ENCODE data around the gene POGZ.
"Not testable (repeated sequence)": the region's sequence is repeated elsewhere in the genome, so short reads cannot be mapped to it uniquely, and the experiment has no call there.

Gene POGZ

DNA sequence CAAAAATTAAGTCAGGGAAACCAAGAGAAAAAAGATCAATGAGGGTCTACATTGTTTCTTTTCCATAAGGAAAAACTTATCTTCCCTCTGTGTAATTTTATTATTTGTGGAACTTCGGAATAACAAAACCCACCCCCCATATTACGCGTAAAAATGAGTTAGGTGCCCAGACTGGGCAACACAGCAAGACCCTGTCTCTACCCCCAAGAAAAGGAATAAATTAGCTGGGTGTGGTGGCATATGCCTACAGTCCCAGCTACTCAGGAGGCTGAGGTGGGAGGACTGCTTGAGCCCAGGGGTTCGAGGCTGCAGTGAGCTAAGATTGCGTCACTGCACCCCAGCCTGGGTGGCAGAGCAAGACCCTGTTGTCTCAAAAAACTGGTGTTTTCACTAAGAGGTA, 39.5 kb downstream of the POGZ start:
- no peak for DNase-seq (ENCODE audit: low spot score)

DNA sequence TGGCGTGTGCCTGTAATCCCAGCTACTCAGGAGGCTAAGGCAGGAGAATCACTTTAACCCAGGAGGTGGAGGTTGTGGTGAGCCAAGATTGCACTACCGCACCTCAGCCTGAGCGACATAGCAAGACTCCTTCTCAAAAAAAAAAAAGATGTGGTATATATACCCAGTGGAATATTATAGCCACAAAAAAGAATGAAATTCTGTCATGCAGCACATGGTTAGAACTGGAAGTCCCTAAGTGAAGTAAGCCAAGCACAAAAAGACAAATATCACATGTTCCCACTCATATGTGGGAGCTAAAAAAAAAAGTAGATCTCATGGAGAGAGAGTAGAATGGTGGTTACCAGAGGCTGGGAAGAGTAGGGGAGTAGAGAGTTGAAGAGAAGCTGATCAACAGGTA, 41.2 kb downstream of the POGZ start:
- no peak for DNase-seq (ENCODE audit: low spot score)

DNA sequence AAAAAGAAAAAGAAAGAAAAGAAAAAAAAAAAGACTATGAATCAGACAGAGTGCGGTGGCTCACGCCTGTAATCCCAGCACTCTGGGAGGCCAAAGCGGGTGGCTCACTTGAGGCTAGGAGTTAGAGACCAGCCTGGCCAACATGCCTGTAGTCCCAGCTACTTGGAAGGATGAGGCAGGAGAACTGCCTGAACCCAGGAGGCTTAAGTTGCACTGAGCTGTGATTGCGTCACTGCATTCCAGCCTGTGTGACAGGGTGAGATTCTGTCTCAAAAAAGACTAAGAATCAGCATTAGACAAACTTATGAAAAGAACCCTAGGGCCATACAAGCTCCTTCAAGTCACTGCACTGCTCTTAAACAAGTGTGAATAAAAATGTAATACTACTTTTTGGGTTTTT, 43.1 kb downstream of the POGZ start:
- DNase-seq (ENCODE audit: low spot score), result no peak

- no peak for DNase-seq (ENCODE audit: low spot score)
Observed at GRCh38 chr1:151411884-151412283, 47.4 kb downstream of the POGZ start.

- DNase-seq (ENCODE audit: low spot score), result no peak
Observed at GRCh38 chr1:151408891-151409290, 50.4 kb downstream of the POGZ start.

GRCh38 chr1:151407304-151407703, 52.0 kb downstream of the POGZ start:
- DNase-seq (ENCODE audit: low spot score), result no peak

DNA sequence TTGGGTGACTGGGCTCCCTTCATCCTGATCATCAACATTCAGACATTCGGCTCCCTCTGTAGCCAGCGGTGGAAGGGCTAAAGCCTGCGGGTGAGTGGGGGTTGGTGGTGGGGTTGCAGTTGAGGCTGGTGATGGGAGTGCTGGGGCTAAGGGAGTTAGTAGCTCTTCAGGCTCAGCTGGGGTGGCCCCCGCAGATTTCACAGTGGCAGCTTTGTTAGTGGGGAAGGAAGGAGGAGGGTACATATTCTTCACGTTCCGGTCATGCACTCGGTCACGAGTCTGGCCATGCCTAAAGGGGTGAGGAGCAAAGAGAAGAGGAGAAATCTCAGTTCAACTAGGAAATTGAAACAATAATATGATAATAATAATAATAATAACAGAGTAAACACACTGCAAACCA, 53.1 kb downstream of the POGZ start:
- peak; percentile 53 for DNase-seq (ENCODE audit: low spot score)

GRCh38 chr1:151405187-151405951, 53.9 kb downstream of the POGZ start:
- no peak for DNase-seq (ENCODE audit: low spot score)

DNA sequence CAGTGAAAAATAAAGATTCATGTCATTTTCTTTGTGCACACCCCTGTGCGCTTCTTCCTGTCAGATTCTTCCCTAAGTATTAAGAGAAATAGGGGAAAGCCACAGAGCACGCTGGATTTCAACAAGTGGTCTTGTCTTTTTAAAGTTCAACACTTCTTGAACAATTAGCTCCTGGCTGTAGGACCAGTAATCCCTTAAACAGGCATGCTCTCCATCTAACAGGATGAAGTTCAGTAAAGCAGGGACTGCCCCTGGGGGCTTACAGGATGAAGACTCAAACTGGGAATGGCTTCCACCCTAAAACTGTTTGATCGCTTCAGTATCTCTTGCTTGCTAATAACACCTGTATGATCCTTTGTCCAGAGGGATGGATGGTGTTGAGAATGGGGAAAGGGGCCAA, 55.7 kb downstream of the POGZ start:
- no peak for DNase-seq (ENCODE audit: low spot score)

DNA sequence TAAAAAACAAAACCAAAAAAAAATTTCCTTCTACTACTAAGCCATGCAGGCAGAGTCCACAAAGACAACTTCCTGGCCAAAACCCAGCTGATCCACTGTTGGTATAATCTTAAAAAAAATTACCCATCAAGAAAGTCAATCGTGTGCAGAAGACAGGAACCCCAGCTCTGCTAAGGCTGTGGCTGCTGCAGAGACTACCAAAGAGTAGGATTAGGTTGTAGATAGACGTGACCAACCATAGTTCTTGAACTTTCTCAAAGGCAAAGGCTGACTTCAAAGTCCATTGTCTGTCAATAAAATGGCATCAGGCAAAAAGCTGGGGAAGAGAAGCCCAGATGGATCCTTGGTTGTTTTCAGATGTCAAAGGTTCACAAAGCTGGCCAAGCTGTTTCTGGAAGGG, 56.5 kb downstream of the POGZ start:
- no peak for DNase-seq (ENCODE audit: low spot score)

DNA sequence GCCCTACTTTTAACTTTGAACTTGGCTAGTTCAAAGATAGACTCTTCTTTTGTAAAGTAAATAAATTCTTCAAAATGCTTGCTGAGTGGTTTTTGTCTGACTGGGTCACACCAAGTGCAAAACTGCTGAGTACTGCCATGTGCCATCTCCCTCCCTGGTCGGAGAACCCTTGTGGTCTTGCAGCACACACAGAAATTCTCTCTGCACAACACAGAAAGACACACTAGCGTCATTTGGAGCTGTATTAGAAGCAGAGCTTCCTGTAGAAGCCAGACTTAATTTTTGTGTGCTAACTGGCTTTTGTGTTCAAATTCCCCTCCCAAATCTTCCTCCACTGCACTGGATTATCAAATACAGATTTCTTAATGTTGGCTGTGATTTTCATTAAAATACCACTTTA, 57.4 kb downstream of the POGZ start:
- no peak for DNase-seq (ENCODE audit: low spot score)

DNA sequence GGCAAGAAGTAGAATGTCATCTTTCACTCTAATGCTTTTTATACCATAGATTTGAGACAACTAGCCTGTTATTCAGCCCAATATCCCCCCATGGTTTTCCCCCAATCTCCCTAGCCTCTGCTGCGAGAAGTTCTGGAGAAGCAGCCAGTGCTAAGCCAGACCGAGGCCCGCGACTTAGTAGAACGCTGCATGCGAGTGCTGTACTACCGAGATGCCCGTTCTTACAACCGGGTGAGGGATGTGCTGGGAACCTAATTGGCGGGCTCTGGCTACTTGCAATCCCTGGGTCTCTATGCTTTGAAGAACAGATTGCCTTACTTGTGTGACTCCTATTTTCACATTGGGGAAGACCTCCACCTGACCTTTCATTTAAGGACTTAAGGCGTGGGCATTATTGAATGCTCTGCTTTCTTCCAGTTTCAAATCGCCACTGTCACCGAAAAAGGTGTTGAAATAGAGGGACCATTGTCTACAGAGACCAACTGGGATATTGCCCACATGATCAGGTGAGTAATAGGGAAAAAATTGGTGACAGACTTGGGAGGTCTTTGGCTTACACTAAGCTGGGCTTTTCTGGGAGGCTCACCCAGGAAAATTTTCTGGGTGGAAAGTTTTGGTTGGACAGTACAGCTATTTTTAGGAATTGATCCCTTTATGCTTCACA, 58.0 kb downstream of the POGZ start:
- DNase-seq (ENCODE audit: low spot score), result no peak

GRCh38 chr1:151399324-151400171, 59.7 kb downstream of the POGZ start, which contains the start of gene PSMB4:
Gene PSMB4, plus strand, starts transcription at chr1:151399573. Its CDS starts 15 bp downstream, at chr1:151399588.
- peak; percentile 98 for DNase-seq (ENCODE audit: low spot score)

DNA sequence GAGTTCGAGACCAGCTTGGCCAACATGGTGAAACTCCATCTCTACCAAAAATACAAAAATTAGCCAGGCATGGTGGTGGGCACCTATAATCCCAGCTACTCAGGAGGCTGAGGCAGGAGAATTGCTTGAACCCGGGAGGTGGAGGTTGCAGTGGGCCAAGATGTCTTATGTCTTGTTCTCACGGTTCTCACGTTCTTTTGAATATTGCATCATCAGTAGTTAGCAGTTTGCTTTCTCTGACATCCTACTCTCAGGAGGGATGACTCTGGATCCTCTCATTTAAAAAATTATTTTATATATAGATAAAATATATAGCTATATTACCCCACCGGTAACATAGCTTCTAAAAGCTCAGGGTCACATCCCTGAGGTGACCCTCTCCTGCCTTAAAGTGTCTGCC, 63.0 kb downstream of the POGZ start:
- DNase-seq (ENCODE audit: low spot score), result not testable (repeated sequence)

DNA sequence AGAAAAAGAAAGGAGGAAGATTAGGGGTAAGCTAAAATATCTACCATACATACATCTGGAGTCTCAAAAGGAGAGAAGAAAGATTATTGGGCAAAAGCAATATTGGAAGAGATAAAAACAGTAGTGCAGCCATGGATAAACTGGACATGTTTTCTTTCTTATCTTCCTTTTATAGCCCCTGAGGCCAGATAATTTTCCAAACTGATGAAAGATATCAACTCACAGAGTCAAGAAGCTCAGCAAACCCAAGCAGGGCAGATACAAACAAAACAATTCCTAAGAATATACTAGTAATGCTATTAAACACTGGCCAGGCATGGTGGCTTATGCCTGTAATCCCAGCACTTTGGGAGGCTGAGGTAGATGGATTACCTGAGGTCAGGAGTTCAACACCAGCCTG, 65.7 kb downstream of the POGZ start:
- no peak for DNase-seq (ENCODE audit: low spot score)

DNA sequence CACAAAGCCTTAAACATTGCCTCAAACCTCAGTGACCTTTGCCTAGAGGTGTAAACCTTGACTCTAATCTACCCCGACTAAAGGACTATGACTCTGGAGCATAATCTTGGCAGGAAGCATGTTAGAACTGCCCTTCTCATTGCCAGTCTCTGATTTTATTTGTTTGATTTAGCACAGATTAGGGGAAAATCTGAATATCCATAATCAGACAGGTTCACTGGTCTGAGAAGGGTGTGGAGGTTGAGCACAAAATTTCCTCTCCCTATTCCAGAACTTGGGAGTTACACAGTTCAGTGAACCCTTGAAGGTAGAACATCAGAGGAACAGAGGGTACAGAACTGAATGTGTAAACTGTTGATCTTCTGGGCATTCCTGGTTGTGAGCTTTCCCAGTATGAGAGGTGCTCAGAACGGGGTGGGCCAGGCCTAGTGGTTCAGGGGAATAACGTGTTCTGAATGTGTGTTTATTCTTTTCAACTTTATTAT, 68.2 kb downstream of the POGZ start:
- DNase-seq (ENCODE audit: low spot score), result no peak

DNA sequence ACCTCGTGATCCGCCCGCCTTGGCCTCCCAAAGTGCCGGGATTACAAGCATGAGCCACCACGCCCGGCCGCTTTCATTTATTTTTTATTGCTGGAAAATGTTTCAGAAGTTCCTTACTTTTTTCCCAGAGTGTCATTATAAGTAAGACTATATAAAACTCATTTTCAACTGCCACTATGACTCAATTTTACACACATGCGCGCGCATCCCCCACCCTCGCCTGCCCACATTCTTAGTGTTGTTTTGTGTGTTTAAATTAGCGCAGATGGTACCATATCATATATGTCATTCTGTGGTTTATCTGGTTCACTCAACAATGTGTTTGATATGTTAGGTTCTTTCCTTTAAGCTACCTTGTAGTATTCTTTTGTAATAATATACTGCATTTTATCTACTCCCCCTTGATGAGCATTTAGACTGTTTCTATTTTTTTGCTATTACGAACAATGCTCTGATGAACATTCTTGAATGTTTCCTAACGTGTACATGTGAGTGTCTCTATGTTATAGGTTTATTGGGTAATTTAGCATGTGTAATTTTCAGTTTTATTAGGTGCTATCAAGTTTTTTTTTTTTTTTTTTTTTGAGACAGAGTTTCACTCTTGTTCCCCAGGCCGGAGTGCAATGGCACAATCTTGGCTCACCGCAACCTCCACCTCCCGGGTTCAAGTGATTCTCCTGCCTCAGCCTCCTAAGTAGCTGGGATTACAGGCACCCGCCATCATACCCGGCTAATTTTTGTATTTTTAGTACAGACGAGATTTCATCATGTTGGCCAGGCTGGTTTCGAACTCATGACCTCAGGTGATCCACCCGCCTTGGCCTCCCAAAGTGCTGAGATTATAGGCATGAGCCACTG, 68.8 kb downstream of the POGZ start:
- DNase-seq (ENCODE audit: low spot score), result not testable (repeated sequence)

GRCh38 chr1:151386002-151386401, 73.3 kb downstream of the POGZ start:
- no peak for DNase-seq (ENCODE audit: low spot score)

DNA sequence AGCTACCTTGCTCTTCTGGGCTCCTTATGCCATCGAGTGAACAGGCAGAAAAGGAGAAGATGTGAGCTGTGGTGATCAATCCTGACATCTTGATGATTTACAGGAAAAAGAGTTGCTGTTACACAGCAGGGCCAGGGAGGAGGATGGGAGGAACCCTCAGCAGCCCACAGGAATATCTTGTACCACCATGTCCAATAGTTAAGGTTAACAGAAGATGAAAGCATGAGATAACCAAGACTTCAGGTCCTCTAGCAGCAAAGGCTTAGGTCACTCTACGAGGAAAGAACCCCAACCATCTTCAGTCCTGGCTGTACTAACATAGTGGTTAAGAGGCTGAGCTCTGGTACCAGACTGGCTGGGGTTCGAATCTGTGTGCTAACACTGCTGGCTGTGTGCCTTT, 74.7 kb downstream of the POGZ start:
- DNase-seq (ENCODE audit: low spot score), result no peak

DNA sequence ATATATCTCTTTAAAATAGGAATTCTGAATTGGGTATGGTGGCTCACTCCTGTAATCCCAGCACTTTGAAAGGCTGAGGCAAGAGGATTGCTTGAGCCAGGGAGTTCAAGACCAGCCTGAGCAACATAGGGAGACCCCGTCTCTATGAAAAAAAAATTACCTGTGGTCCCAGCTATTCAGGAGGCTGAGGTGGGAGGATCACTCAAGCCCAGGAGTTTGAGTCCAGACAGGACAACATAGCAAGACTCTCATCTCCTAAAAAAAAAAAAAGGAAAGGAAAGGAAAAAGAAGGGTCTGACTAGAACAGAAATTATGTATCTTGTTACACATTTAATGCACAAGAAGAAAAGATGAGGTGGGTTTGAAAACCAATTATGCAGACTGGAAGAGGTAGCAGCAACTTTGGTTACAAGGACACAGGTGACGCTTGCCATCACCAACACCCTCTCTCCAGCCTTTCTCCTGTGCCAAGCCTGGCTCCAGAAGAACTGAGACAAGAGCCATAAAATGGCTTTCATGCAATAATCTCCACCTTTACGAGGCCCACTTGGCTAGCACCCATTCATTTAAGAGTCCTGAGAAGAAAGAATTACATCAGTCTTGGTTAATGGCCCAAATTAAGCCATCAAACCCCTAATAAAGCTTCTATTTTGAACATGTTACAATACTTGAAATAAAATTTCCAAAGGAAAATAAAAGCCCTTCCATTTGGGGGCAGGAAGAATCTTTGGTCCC, 82.0 kb downstream of the POGZ start:
- DNase-seq (ENCODE audit: low spot score), result no peak

DNA sequence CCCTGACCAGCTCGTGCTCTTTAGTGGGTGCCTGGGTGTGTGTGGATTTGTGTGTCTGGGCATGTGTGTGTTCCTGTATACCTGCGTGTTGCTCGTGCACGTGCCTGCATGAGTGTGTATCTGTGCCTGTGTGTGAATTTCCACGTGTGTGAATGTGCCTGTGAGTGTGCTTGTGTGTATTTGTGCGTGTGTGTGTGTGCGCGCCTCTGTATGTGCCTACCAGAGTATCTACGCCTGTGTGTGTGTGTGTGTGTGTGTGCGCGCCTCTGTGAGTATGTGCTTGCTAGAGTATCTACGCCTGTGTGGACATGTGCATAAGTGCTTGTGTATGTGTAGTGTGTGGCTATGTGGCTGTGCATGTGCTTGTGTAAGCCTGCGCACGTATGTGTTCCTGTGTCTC, 86.1 kb downstream of the POGZ start:
- DNase-seq (ENCODE audit: low spot score), result no peak
